KMS-11 (cell line): Measurements from ENCODE around the gene LSMEM2.

Experiments used
- H2AFZ ChIP-seq: fragments of 200-600 bp; sonication (generic); 2 replicates; pipeline ENCODE4 v1.6.1; 2016; ENCODE audit warnings: antibody characterized with exemption, mixed run types, low read depth
- H3K27ac ChIP-seq: fragments of 200-600 bp; sonication (generic); 2 replicates; pipeline ENCODE4 v1.6.1; 2016; ENCODE audit warnings: mild to moderate bottlenecking, mixed run types
- H3K27me3 ChIP-seq: fragments of 200-600 bp; sonication (generic); 2 replicates; pipeline ENCODE4 v1.6.1; 2017; ENCODE audit warnings: mild to moderate bottlenecking, low read depth, mixed run types, moderate library complexity; ENCODE audit not compliant: insufficient read depth
- H3K36me3 ChIP-seq: fragments of 200-600 bp; sonication (generic); 2 replicates; pipeline ENCODE4 v1.6.1; 2017; ENCODE audit warnings: mild to moderate bottlenecking, mixed run types; ENCODE audit not compliant: insufficient read depth
- H3K4me1 ChIP-seq: fragments of 200-600 bp; sonication (generic); 2 replicates; pipeline ENCODE4 v1.6.1; 2016; ENCODE audit warnings: mild to moderate bottlenecking, low read depth, mixed run types; ENCODE audit not compliant: poor library complexity, severe bottlenecking
- H3K4me2 ChIP-seq: fragments of 200-600 bp; sonication (generic); 2 replicates; pipeline ENCODE4 v1.7.0; 2016; ENCODE audit warnings: mild to moderate bottlenecking, mixed run types
- H3K4me3 ChIP-seq: fragments of 200-600 bp; sonication (generic); IDR thresholded peaks from 2 replicates; pipeline ENCODE4 v1.6.1; 2017; ENCODE audit warnings: low read depth, low read length, mixed read lengths; ENCODE audit not compliant: insufficient read depth
- H3K79me2 ChIP-seq: fragments of 200-600 bp; sonication (generic); 2 replicates; pipeline ENCODE4 v1.6.1; 2016; ENCODE audit warnings: low read depth, mixed run types; ENCODE audit not compliant: insufficient read depth
- H3K9ac ChIP-seq: fragments of 200-600 bp; sonication (generic); 2 replicates; pipeline ENCODE4 v1.6.1; 2016; ENCODE audit warnings: mild to moderate bottlenecking, mixed run types
- H4K20me1 ChIP-seq: fragments of 200-600 bp; sonication (generic); 2 replicates; pipeline ENCODE4 v1.6.1; 2016; ENCODE audit warnings: mild to moderate bottlenecking, mixed run types; ENCODE audit not compliant: insufficient read depth
- TF ChIP-seq, protein P1 (sequence below): fragments of 200-600 bp; sonication (generic); conservative IDR thresholded peaks from 2 replicates; pipeline ENCODE4 v1.6.1; 2017; ENCODE audit warnings: low read depth, mild to moderate bottlenecking, antibody characterized with exemption, low read length, moderate library complexity, mixed read lengths

The LSMEM2 gene

GRCh38 chr3:50278880-50279224, at the start of gene LSMEM2:
LSMEM2 (plus strand) TSS chr3:50279087; CDS start chr3:50279114, 27 bp downstream.
- H3K4me2 ChIP-seq = no peak within 1 kb of the TSS
- no peak within 1 kb of the TSS for H3K27ac ChIP-seq
- no peaks in the 10 kb centered on the region for H3K36me3 ChIP-seq
- no peak within 1 kb of the TSS for H3K9ac ChIP-seq
- TF ChIP-seq, protein P1, sequence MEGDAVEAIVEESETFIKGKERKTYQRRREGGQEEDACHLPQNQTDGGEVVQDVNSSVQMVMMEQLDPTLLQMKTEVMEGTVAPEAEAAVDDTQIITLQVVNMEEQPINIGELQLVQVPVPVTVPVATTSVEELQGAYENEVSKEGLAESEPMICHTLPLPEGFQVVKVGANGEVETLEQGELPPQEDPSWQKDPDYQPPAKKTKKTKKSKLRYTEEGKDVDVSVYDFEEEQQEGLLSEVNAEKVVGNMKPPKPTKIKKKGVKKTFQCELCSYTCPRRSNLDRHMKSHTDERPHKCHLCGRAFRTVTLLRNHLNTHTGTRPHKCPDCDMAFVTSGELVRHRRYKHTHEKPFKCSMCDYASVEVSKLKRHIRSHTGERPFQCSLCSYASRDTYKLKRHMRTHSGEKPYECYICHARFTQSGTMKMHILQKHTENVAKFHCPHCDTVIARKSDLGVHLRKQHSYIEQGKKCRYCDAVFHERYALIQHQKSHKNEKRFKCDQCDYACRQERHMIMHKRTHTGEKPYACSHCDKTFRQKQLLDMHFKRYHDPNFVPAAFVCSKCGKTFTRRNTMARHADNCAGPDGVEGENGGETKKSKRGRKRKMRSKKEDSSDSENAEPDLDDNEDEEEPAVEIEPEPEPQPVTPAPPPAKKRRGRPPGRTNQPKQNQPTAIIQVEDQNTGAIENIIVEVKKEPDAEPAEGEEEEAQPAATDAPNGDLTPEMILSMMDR = no peak
- H4K20me1 ChIP-seq = no peaks in the 10 kb centered on the region
- H3K4me1 ChIP-seq = no peaks in the 10 kb centered on the region
- no peaks in the 10 kb centered on the region for H3K79me2 ChIP-seq
- H2AFZ ChIP-seq = no peak within 1 kb of the TSS
- H3K27me3 ChIP-seq = peaks cover 7% of the 10 kb centered on the region; the same call in 1 of the 2 replicates
- no peak within 1 kb of the TSS for H3K4me3 ChIP-seq

- peaks cover 4% of the 10 kb centered on the region for H3K4me1 ChIP-seq
- no peaks in the 10 kb centered on the region for H3K36me3 ChIP-seq
- H4K20me1 ChIP-seq = no peaks in the 10 kb centered on the region
- TF ChIP-seq, protein P1 = no peak
- no peaks in the 10 kb centered on the region for H3K27me3 ChIP-seq
- H3K9ac ChIP-seq = no peak overlapping the region
- H3K4me3 ChIP-seq = no peak overlapping the region
- no peak overlapping the region for H3K4me2 ChIP-seq
- H3K79me2 ChIP-seq = no peaks in the 10 kb centered on the region
- no peak overlapping the region for H3K27ac ChIP-seq
- no peak overlapping the region for H2AFZ ChIP-seq
Measured at GRCh38 chr3:50229490-50229889, 49.4 kb upstream of the LSMEM2 start.

DNA sequence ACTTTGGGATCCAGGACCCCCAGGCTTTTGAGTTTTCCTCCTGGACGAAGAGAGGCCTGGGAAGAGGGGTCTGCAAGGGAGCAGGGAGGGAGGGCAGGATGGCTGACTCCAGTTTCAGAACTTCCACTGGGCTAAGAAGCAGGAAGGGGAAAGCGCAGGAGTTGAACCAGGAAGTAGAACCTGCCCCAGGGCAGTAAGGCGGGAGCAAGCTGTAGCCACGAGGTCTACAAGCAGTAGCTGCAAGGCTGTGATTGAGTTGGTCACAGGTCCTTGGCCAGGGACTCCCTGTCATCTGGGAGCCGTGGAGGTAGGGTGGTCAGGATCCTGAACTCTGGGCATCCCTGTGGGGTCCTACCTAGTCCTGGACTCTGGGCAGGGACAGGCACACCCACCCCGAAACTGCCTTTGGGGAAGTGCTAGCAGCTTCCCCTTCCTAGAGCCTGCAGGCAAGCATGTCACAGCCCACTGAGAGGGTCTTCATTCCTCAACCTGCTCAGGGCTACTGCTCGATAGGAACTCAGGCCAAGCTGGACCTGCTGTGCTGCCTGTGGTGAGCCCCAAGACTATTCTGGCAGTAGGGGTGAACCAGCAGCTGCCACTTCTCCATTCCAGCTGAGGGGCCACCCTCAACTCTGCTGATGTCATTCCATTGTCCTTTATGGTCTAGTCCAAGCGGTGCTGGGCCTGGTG, 48.6 kb upstream of the LSMEM2 start:
- Histone ChIP-seq H3K79me2 (no peaks in the 10 kb centered on the region), H3K4me1 (peaks cover 4% of the 10 kb centered on the region), H3K4me2 (no peak overlapping the region), H3K27ac (no peak overlapping the region), H3K36me3 (no peaks in the 10 kb centered on the region), H2AFZ (no peak overlapping the region), H3K27me3 (no peaks in the 10 kb centered on the region), H3K4me3 (no peak overlapping the region), H4K20me1 (no peaks in the 10 kb centered on the region), H3K9ac (no peak overlapping the region)
- TF ChIP-seq, protein P1 = no peak

- H3K4me1 ChIP-seq = peaks cover 2% of the 10 kb centered on the region
- H3K4me3 ChIP-seq = no peak overlapping the region
- no peak overlapping the region for H2AFZ ChIP-seq
- H3K36me3 ChIP-seq = no peaks in the 10 kb centered on the region
- H3K79me2 ChIP-seq = no peaks in the 10 kb centered on the region
- H3K4me2 ChIP-seq = no peak overlapping the region
- no peaks in the 10 kb centered on the region for H4K20me1 ChIP-seq
- no peak overlapping the region for H3K27ac ChIP-seq
- H3K27me3 ChIP-seq = no peaks in the 10 kb centered on the region
- TF ChIP-seq, protein P1 = no peak
- H3K9ac ChIP-seq = no peak overlapping the region
Measured at GRCh38 chr3:50230794-50231125, 48.1 kb upstream of the LSMEM2 start.
